Duodenal mucosa (tissue), 2 donors: ENCODE results near the gene RNU2-63P.

Experiments
- H3K27ac ChIP-seq: one replicate; pipeline ENCODE4 v1.7.0; 2013; ENCODE audit warnings: low read depth, low read length
- H3K27me3 ChIP-seq, 2 donors: one replicate each; pipeline ENCODE4 v1.7.0; 2013; ENCODE audit warnings: low read length in 2 of 2, control low read depth in 1 of 2; ENCODE audit not compliant: insufficient read depth in 2 of 2, control insufficient read depth in 1 of 2
- H3K36me3 ChIP-seq, 2 donors: one replicate each; pipeline ENCODE4 v1.7.0; 2013; ENCODE audit warnings: low read length in 2 of 2, control low read depth in 1 of 2; ENCODE audit not compliant: insufficient read depth in 2 of 2, control insufficient read depth in 1 of 2
- H3K4me1 ChIP-seq, 2 donors: one replicate each; pipeline ENCODE4 v1.7.0; 2013; ENCODE audit warnings: low read length in 2 of 2, control low read depth in 1 of 2; ENCODE audit not compliant: insufficient read depth in 2 of 2, control insufficient read depth in 1 of 2
- H3K4me3 ChIP-seq, 2 donors: one replicate each; pipeline ENCODE4 v1.7.0; 2013; ENCODE audit warnings: low read length in 2 of 2, low read depth in 1 of 2
- H3K9ac ChIP-seq, 2 donors: one replicate each; pipeline ENCODE4 v1.7.0; 2013; ENCODE audit warnings: low read length in 2 of 2, low read depth in 1 of 2
- H3K9me3 ChIP-seq, 2 donors: one replicate each; pipeline ENCODE4 v1.7.0; 2013; ENCODE audit warnings: low read length in 2 of 2, control low read depth in 1 of 2; ENCODE audit not compliant: control insufficient read depth in 1 of 2

RNU2-63P gene

DNA sequence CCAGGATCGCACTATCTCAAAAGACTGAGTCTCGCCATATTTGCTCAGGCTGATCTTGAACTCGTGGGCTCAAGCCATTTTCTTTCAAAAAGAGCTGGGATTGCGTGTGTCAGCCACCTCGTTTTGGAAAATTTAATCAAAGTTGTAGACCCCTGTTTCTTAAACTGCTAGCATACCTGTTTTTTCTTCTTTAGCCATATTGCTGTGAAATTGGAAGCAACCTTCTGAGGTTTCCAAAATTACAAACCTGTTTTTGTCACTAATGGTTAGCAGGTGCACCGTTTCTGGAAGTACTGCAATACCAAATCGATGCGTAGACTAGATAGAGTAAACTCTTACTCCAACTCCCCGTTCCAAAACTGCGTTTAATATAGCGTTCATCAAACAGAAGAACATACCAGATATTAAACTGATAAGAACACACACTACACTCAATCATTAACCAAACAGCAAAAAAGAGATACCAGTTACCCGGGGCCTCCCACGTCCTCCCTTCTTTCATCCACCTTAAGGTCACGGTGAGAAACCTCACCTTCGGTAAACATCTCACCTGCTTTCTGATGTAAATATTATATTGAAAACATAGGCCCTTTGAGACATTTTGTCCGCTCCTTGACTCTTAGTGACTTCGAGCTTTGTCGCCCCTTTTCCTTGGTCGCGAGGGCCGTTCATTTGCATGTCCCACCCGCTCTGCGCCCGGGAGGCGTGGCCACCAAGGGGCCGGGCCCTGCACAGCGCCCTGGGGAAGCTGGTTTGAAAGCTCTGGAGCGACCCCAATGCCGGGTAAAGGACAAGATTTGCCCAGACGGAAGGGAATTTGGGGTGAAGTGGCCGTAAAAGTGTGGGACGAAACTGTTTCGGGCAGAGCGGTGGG, at the start of gene RNU2-63P:
Gene RNU2-63P (minus strand): TSS at position 462 of the 874 bp plus-strand sequence.
- Histone ChIP-seq H3K27me3 (no peaks in the 10 kb centered on the region), H3K36me3 (no peaks in the 10 kb centered on the region), H3K4me3 (peak within 1 kb of the TSS; percentile 85 to 86), H3K4me1 (peaks cover 6 to 8% of the 10 kb centered on the region in 2 donors), H3K9me3 (no peaks in the 10 kb centered on the region), H3K27ac (peak within 1 kb of the TSS; percentile 67), H3K9ac (peak within 1 kb of the TSS; percentile 88 to 94)

- peaks cover 9 to 10% of the 10 kb centered on the region in 2 donors for H3K4me1 ChIP-seq
- H3K27me3 ChIP-seq = no peaks in the 10 kb centered on the region
- H3K4me3 ChIP-seq = no peak overlapping the region
- no peak overlapping the region for H3K27ac ChIP-seq
- H3K9ac ChIP-seq = no peak overlapping the region
- no peaks in the 10 kb centered on the region for H3K9me3 ChIP-seq
- H3K36me3 ChIP-seq = no peaks in the 10 kb centered on the region
These were observed 44.9 kb upstream of the RNU2-63P start for GRCh38 chr2:88061295-88061694.

GRCh38 chr2:88060907-88061275, 44.5 kb upstream of the RNU2-63P start:
- Histone ChIP-seq H3K27me3 (no peaks in the 10 kb centered on the region), H3K27ac (no peak overlapping the region)

DNA sequence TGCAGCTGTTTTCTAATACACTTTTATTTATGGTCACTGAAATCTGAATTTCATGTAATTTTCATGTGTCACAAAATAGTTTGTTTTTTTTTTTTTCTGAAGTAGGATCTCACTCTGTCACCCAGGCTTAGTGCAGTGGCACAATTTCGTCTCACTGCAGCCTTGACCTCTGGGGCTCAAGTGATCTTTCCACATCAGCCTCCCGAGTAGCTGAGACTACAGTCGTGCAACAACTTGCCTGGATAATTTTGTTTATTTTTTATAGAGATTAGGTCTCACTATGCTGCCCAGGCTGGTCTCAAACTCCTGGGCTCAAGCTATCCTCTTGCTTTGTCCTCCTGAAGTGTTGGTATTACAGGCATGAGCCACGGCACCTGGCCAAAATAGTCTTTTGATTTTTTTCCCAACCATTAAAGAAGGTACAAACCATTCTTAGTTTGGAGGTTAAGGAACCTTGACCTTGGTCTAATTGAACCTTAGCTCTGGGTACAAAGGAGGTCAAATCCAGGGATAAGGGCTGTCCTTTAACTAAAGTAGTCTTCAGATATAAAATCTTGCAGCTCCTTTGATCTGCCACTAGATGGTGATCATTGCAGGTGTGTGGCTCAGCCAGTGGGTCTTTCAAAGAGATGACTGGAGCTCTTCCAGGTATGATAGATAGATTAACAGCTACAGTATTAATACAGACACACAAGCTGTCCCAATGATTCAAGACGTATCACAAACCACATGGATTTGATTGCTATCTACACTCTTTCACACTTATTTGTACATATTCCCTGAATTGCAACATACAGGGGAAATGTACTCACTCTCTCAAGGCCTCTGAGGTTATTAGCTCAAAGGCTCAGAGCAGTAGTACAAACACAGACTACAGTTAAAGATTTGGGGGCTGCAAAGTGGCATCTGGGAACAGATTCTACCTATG, 43.9 kb upstream of the RNU2-63P start:
- Histone ChIP-seq H3K27ac (no peak overlapping the region), H3K9me3 (no peaks in the 10 kb centered on the region), H3K4me3 (no peak overlapping the region), H3K27me3 (no peaks in the 10 kb centered on the region), H3K36me3 (no peaks in the 10 kb centered on the region), H3K4me1 (peaks cover 14% of the 10 kb centered on the region in 2 donors), H3K9ac (no peak overlapping the region)

More at GRCh38 chr2:88060907-88061275, 44.5 kb upstream of the RNU2-63P start:
- no peaks in the 10 kb centered on the region for H3K9me3 ChIP-seq
- no peak overlapping the region for H3K9ac ChIP-seq
- peaks cover 13 to 14% of the 10 kb centered on the region in 2 donors for H3K4me1 ChIP-seq
- no peaks in the 10 kb centered on the region for H3K36me3 ChIP-seq
- H3K4me3 ChIP-seq = no peak overlapping the region

DNA sequence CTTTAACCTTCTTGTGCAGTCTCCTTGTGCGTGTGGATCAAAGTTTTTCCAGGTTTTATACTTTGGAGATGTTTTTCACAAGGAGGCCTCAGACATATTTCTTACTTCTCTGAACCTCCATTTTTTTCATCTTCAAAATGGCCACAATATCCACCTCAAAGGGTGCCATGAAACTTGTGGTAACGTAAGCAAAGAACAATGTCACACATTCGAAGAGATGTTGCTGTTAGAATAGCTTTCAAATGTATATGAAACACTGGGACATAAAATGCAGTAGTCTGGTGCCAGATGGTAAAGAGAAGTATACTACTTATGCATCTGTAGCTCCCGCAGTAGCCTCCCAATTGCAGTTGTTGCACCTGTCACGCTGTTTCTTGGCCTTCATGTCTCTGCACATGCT, 41.8 kb upstream of the RNU2-63P start:
- Histone ChIP-seq H3K9me3 (no peaks in the 10 kb centered on the region), H3K27me3 (no peaks in the 10 kb centered on the region), H3K4me3 (no peak overlapping the region), H3K27ac (no peak overlapping the region), H3K36me3 (no peaks in the 10 kb centered on the region), H3K9ac (no peak overlapping the region), H3K4me1 (peaks cover 27 to 29% of the 10 kb centered on the region in 2 donors)

GRCh38 chr2:88057437-88057844, 41.1 kb upstream of the RNU2-63P start:
- Histone ChIP-seq H3K36me3 (no peaks in the 10 kb centered on the region), H3K27me3 (no peaks in the 10 kb centered on the region), H3K4me3 (no peak overlapping the region), H3K27ac (no peak overlapping the region), H3K4me1 (peaks cover 33 to 36% of the 10 kb centered on the region in 2 donors), H3K9me3 (no peaks in the 10 kb centered on the region), H3K9ac (no peak overlapping the region)

DNA sequence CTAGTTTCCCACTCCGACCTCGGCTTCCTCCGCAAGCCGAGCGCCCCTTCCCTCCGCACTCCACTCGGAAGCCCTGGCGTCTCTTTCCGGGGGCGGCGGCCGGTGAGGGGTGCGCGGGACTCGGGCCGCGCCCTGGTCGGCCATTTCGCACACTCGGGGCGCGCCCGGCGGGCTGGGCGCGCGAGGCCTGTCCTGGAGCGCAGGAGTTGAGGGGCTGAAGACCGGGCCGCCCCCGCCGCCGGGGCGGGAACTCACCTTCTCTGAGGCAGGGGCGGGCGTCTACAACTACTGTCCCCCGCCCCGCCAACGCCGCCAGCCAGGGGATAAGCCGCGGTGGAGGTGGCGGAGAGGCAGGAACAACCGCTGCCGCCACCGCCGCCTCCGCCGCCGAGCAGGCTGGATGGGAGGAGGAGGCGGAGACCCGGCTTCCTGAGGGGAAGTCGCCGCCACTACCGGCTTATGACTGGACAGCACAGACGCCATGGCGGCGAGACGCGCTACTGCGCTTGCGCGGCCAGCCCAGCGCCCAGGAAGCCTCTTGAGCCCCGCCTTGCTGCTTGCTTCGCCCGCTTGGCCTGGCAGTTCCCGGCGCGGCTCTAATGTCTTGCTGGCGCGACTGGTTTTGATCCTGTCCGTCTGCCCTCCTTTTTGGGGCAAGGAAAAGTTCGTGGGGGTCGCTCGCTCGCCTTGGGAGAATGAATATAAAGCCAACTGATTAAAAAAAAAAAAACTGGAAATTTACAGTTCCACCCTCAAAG, 39.2 kb upstream of the RNU2-63P start, which contains the start of gene KRCC1:
Gene KRCC1 (minus strand): TSS at position 413 of the 758 bp plus-strand sequence. CDS start 27,220 bp downstream, outside the sequence.
- Histone ChIP-seq H3K9me3 (no peaks in the 10 kb centered on the region), H3K4me3 (peak within 1 kb of the TSS; percentile 95 to 98), H3K9ac (peak within 1 kb of the TSS; percentile 92 to 96), H3K27ac (peak within 1 kb of the TSS; percentile 94), H3K27me3 (no peaks in the 10 kb centered on the region), H3K36me3 (no peaks in the 10 kb centered on the region), H3K4me1 (peaks cover 32 to 45% of the 10 kb centered on the region in 2 donors)

DNA sequence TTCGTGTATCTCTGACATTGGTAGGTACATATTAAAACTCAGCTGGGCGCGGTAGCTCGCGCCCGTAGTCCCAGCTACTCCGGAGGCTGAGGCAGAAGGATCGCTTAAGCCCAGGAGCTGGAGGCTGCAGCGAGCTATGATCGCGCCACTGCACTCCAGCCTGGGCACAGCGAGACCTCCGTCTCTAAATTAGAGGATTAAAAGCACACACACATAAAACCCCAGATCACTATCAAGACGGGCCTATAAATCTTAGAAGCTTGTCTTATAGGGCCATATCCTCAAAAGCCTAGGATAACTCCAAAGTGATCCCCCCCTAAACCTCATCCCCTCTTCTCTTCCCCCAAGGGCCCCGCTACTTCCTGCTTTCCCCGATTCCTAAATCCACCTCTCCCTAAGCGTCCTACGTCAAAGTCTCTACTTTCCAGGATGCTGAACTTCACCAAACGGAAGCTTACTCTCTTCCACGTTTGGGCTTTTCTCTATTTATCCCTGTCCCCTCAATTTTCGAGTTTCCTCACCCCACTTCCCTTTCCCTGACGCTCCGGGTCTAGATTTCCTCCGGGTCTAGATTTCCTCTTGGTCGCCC, 38.5 kb upstream of the RNU2-63P start:
- Histone ChIP-seq H3K36me3 (no peaks in the 10 kb centered on the region), H3K4me3 (peak overlapping the region; percentile 95 to 98), H3K27me3 (no peaks in the 10 kb centered on the region), H3K9me3 (no peaks in the 10 kb centered on the region), H3K4me1 (peaks cover 30 to 45% of the 10 kb centered on the region in 2 donors), H3K27ac (peak overlapping the region; percentile 94), H3K9ac (peak overlapping the region; percentile 92 to 96)
